NCI-H82 (cell line): ENCODE measurements around the gene MSANTD3.
"Not testable (repeated sequence)": the region's sequence is repeated elsewhere in the genome, so short reads cannot be mapped to it uniquely, and the experiment has no call there.

Experiments used
- DNase-seq: peaks from one replicate; lab custom pipeline; 2025; lab: John Stamatoyannopoulos, UW

The MSANTD3 gene, protein sequence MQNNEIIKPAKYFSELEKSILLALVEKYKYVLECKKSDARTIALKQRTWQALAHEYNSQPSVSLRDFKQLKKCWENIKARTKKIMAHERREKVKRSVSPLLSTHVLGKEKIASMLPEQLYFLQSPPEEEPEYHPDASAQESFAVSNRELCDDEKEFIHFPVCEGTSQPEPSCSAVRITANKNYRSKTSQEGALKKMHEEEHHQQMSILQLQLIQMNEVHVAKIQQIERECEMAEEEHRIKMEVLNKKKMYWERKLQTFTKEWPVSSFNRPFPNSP

DNA sequence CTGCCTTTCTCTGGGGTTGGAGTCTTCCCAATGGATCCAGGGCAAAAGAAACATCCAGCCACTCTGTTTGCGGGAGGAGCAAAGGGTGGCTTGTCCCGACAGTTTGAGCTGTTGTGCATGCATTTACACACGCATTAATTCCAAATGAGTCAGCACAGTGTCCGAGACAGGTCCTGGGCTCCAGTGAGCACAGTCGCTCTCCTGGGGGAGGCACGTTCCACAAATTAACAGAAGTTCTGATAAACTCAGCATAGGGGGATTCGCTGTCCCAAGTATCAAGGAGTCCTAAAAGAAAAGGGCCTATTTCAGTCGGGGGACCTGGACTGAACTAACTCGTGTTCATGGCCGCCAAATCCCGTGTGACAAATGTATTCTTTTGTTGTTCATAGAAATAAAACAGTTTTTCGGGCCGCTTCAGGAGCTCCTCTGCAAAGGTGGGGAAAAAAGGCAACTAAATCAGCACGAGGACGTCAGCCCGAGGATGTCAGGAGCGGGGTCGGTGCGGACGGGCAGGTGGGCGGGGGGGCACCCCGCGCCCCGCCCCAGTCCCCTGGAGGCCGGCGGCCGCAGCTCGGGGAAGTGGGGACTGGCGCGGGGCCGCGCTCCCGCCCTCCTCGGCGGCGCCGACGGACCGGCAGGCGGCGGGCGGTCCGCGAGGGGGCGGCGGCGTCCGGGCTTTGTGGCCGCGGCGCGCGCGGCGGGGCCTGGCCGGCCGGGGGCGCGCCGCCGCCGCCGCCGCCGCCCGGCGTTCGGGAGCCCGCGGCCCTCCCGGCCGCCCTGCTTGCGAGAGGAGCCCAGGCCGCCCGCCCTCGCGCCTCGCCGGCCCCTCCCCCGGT, at the start of gene MSANTD3:
TSS of gene MSANTD3 (plus strand) at position 614 of the 836 bp plus-strand sequence. CDS start 14,796 bp downstream, outside the sequence.
- DNase-seq: peak; percentile 72

DNA sequence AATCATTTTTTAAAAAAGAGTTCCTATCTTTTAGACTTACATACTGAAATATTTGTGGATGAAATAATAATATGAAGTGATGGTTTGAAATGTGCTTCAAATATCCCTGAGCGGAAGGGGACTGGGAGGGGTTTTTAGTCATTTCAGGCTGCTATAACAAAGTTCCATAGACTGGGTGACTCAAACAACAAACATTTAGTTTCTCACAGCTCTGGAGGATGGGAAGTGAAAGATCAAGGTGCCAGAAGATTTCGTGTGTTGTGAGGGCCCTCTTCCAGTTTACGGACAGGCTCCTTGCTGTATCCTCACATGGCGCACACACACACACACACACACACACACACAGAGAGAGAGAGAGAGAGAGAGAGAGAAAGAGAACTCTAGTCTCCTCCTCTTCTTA, 47.1 kb upstream of the MSANTD3 start:
- DNase-seq: no peak

DNA sequence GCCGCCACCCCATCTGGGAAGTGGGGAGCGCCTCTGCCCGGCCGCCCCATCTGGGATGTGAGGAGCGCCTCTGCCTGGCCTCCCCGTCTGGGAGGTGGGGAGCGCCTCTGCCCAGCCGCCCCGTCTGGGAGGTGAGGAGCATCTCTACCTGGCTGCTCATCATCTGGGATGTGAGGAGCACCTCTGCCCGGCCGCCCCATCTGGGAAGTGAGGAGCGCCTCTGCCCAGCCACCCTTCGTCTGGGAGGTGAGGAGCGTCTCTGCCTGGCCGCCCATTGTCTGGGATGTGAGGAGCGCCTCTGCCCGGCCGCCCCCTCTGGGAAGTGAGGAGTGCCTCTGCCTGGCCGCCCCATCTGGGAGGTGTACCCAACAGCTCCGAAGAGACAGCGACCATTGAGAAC, 34.0 kb upstream of the MSANTD3 start:
- not testable (repeated sequence) for DNase-seq

DNA sequence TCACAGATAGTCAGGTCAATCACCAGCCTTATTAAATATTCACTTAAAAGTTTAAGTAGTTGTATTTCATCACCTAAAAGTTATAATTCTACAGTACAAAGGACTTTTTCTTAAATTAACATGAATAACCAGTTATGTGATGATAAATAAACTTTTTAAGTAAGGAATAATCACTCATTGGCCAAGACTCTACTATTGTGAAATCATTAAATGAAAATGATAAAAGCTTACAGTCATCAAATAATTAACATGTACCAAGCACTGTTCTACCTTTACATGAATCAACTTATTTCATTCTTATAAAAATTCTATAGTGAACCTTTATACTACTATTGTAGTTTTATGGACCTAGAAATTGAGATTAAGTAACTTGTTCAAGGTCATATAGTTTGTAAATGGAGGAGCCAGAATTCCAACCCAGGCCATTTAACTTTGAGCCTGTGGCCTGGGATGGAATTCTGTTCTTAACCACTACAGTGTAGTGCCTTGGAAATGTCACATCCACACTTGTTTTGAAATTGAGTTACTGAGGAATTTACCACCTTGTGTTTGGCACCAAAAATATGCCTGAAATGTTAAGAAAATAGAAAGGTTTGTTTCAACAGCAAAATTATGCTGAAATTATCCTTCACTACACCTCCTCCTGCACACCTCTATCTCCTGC, 32.8 kb upstream of the MSANTD3 start:
- DNase-seq: no peak

DNA sequence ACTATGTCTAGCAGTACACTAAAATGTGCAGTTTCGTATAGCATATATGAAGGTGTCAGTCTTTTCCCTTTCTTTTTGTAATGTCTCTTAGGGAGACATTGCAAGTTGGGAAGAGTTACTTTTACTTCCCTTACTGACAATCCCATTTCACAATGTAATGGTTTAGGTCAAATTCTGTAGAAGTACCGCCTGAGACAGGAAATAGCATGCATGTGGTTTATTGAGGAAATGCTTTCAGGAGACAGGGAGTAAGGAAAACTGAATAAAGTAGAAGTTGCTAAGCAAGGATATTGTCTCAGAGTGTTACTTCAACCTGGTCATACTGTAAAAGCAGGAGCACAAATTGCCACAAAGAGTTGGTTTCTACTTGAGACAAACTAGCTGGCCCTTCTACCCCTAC, 32.1 kb upstream of the MSANTD3 start:
- no peak for DNase-seq

DNA sequence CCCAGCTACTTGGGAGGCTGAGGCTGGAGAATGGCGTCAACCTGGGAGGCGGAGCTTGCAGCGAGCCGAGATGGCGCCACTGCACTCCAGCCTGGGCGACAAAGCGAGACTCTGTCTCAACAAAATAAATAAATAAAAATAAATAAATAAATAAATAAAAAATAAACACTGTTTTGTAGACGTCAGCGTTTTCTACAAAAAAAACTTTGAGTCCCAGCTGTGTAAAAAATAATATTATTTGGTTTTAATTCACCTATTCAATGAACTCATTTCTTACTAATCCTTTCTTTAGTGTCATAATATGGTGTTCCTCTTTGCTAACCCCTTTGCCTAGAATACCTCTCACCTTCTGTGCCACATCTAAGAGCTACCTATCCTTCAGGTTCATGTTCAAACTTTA, 30.2 kb upstream of the MSANTD3 start:
- DNase-seq: no peak

DNA sequence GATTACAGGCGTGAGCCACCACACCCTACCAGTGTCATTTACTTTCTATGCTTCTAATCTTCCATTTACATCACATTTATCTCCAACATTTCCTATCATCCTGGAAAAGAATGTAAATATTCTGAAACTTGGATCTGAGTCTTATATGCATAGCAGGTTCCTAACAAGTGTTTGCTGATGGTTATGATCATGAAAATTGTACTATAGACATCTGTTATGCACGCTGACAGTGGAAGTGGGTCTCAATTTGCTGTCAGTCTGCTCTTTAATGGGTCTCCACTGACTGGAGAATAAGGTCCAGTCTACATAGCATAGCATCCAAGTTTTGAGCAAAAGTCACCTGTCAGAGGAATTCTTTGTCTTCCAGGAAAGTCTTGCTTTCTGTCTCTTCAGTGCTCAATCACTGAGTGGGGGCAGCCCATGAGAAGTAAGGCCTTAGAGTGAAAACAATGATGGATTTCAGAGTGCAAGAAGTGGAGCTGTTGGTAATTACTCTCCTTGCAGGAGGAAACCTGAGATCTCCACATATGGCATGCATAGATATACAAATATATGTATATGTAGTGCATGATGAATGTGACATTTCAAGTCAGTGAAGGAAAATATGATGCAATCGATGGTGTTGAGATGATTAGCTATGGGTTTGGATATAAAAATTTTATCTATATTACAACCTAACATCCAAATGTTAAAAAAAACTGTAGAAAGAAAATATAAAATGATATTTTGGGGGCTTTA, 29.2 kb upstream of the MSANTD3 start:
- no peak for DNase-seq

DNA sequence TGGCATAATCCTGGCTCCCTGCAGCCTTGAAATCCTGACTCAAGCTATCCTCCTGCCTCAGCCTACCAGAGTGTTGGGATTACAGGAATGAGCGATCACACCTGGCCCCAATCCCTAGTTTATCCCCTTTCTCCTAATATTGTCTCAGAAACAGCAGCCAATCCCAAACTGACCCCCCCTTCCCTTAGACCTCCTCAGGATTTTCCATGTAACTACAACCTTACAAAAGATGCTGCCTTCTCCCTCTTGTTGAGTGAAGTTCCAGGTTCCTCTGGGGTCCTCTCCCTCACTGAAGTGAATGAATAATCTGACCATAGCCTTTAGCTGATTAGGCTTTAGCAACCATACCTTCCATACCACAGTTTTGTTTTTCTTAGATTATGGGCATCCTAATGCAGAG, 25.9 kb upstream of the MSANTD3 start:
- DNase-seq: no peak

DNA sequence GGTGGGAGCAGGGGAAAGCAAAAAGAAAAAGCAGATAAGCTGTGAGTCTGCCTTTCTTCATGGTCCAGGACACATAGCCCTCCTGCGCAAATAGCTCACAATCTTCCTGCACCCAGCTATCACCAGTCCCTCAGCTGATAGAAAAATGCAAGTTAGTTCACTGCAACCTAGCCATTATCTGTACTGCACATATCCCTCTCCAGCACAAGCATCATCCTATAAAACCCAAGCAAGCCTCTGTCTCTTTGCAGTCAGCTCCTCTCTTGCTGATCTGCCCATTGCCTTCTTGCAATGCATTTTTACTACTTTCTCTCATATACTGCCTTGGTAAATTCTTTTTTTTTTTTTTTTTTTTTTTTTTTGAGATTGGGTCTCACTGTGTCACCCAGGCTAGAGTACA, 20.0 kb upstream of the MSANTD3 start:
- no peak for DNase-seq

DNA sequence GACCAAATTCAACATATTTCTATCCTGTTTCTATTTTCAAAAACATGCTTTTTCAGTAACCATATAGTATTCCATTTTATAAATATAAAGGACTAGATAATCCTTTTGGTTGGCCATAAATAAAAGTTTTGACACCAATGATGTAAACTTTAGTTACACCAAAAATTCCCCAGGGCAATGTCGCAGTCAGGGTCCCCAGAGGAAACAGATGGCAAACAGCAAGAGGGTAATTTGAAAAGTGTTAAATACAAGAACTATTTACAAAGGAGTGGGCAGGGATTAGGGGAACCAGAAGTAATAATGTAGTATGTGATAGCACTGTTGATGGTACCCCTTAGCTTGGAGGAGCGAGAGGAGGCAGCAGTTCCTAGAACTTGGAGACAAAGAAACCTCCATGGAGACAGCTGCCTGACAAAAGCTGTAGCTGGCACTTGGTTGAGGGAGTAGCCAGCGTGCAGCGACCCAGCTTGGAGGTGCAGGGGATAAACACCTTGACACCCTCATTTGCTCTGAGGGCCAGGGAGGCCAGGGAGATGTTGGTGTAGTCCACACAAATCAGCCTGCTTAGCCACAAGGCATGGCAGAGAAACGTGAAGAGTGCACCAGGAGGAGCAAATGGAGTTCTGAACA, 18.3 kb upstream of the MSANTD3 start:
- DNase-seq: peak; percentile 20

DNA sequence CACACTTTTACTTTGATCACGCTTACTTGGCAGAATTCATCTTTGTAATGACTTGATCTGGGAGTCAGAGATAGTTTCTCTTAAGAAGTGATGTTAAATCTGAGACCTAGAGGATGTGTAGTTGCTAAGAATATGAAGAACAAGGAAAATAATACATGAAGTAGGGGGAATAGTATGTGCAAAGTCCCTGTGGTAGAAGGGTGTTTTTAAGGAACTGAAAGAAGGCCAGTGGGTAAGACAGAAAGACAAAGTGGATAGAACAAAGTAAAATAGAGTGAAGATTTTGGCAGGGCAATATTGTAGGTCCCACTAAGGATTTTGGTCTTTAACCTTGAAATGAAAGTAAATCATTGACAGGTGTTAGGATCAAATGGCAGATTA, 17.8 kb upstream of the MSANTD3 start:
- no peak for DNase-seq

DNA sequence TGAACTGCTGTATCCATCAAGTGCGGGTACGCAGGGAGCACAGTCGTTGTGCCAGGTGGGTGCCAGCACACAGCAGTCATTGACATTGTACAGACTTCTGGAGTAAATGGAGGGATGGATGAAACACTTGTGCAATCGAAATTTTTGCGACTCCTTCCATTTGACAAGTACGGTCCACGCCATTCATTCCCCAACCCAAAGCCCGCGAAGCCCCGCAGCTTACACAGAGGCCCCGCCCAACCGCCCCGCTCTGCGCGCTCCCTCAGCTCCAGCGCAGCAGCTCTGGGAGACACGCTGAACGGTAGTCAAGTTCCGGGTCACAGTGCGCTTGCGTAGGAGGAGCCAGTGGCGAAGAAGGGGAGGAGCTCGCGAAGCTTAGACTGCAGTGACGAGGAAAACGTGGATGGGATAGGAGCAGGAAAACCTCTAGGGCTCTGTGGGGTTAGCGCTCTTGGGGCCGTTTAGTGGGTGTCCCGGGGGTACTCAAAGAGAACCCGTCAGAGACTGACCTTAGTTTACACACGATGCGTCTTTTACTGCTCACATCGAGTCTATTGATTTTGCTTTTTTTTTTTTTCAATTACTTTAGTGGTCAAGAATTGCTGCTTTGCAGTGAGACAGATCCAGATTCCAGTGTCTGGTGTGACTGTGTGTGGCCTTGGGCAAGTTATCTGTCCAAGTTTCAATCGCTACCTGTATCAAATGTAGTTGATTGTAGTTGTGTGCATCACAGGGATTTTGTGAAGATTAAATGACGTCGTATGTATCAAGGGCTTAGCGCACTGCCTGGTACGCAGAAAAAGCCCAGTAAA, 15.3 kb upstream of the MSANTD3 start:
- peak; percentile 88 for DNase-seq

DNA sequence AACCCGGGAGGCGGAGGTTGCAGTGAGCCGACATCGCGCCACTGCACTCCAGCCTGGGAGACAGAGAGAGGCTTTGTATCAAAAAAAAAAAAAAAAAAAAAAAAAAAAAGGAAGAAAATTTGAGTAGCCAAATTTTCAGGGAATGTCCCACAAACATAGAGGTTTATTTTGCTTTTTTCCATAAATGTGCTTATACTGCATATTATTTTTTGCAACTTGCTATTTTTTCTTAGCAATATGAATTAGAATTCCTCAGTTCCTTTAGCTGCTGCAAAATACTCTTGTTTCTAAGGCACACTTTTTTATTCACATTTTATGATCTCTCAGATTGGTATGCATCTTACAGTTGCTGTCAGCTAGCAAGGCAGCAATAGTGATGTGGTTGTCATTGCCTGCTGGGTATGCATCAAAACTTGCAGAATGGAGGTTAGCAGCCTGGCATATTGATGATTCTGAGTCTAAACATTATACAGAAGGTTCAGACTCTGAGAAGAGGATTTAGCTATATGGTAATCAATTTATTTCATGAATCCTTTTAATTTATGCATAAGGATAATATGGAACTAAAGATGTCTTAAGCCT, 13.0 kb upstream of the MSANTD3 start:
- DNase-seq: no peak

DNA sequence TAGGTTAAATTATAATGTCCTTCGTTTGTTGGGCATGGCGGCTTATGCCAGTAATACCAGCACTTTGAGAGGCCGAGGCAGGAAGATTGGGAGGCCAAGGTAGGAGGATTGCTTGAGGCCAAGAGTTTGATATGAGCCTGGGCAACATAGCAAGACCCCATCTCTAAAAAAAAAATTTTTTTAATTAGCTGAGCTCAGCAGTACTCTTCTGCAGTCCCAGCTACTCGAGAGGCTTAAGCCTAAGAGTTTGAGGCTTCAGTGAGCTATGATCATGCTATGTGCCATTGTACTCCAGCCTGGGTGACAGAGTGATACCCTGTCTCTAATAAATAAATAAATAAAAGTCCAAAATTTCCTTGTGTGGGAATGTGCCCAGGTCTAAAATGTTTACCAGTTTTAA, 9.1 kb upstream of the MSANTD3 start:
- no peak for DNase-seq

DNA sequence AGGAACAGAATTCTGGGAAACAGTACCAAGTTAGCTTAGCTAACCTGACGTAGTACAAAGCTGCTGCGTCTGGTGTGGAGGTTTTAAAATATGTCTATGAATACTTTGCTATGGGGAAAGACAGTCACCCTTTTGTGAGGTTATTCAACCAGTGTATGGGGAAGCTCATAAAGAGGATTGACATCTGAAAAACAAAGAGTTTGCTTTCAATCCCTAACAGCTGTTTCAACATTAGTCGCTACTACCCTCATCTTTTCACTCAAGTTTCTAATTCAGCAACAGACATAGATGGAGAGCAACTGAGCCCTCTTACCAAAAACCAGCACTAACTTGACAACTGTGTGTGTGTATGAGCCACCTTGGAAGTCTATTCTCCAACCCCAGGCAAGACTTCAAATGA, 7.8 kb upstream of the MSANTD3 start:
- DNase-seq: no peak

DNA sequence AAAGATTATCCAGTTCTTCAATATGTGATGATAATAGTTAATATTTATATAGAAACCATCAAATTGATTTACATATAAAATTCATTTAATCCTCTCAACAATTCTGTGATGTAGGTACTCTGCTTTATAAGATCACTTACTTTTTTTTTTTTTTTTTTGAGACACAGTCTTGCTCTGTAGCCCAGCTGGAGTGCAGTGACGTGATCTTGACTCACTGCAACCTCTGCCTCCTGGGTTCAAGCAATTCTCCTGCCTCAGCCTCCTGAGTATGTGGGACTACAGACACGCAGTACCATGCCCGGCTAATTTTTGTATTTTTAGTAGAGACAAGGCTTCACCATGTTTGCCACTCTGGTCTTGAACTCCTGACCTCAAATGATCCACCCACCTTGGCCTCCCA, 5.8 kb upstream of the MSANTD3 start:
- not testable (repeated sequence) for DNase-seq

DNA sequence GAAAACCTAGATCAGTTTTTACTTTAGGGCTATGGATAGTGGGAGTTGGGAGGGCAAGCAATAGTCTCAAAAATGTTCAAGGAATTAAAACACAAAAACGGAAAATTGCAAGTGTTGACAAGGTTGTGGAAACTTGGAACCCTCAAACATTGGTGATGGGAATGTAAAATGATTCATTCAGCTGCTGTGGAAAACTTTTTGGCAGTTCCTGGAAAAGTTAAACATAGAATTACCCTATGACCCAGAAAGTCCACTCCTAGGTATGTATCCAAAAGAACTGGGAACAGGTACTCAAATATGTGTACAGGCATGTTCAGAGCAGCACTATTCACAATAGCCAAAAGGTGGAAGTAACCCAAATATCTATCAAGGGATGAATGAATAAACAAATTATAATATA, 1.2 kb upstream of the MSANTD3 start:
- no peak for DNase-seq

DNA sequence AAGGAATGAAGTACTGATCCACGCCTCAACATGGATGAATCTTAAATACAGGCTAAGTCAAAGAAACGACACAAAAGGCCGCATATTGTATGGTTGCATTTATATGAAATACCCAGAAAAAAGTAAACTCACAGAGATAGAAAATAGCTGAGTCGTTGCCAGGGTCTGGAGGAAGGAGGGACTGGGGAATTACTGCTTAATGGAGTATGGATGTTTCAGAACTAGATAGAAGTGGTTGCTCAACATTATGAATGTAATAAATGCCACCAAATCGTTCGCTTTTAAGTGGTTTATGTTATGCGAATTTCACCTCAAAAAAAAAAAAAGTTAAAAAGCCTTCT, 784 bp upstream of the MSANTD3 start:
- no peak for DNase-seq

DNA sequence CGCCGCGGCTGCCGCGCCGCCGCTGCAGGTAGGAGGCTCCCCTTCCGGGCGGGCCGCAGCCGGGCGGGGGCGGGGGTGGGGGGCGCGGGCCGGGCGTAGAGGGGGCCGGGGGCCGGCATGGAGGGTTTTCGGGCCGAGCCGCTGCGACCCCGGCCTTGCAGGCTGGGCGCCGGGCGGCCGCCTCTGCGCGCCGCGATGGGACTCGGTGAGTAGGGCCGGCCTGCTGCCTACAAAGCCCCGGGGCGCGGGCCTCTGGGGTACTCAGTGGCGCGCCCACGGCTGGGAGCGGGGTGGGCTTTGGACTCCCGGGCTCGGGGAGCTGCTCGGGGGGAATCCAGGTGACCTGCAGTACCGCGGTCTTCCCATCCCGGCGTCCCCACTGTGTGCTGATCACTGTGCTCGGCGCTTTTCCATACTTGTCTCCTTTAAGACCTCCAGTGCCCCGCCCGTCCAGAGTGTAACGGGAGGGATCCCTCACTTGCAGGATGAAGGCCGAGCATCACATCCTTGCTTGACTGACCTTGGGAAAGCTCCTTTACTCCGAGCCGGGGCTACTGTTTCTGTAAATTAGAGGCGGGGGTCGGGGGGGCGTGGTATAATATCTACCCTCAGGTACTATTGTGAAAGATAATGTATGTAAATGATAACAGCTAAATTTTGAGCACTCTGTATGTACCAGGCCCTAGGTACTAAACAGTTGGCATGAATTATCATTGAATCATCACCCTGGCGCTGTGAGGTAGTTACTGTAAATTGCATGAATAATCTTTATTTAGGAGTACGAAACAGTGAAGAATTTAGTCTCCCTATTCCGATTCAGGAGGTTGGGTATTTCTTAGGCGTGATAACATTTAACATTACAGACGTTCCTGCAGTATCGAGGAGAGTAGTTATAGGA, 672 bp downstream of the MSANTD3 start:
- peak; percentile 81 for DNase-seq
